ENCODE measurements around the gene SSBP3. TPM values are rescaled to one million over a fixed set of nuclear protein-coding genes. Genes with fewer than 3 reads are reported as not detected.

The SSBP3 gene
- total RNA-seq, 2 experiments from 2014 or later = 44.4 to 49.6 TPM

- no peak for DNase-seq
- ChIA-PET POLR2A (interaction anchor here (0.6 kb wide), 1 partner anchor 84 kb away, joined by 3 read pairs; no protein-coding TSS in a partner anchor), CTCF (no interaction called here)
- no peaks in the 10 kb centered on the region for H3K27me3 Mint-ChIP-seq
- H3K4me3 Mint-ChIP-seq = no peak overlapping the region
- intact Hi-C loops (cut with micrococcal nuclease) = no loop called here
- H3K36me3 Mint-ChIP-seq = no peaks in the 10 kb centered on the region
- no peak overlapping the region for H3K27ac Mint-ChIP-seq
- H3K4me1 Mint-ChIP-seq (ENCODE audit: low read depth) = peaks cover 20% of the 10 kb centered on the region
- H3K9me3 Mint-ChIP-seq = no peaks in the 10 kb centered on the region
Observed at GRCh38 chr1:54340434-54340833, 65.8 kb downstream of the SSBP3 start.

- DNase-seq = no peak
- intact Hi-C loops (cut with micrococcal nuclease) = no loop called here
- H3K9me3 Mint-ChIP-seq = no peaks in the 10 kb centered on the region
- H3K27ac Mint-ChIP-seq = no peak overlapping the region
- no peak overlapping the region for H3K4me3 Mint-ChIP-seq
- ChIA-PET CTCF (no interaction called here), POLR2A (no interaction called here)
- H3K4me1 Mint-ChIP-seq (ENCODE audit: low read depth) = peaks cover 16% of the 10 kb centered on the region
- H3K36me3 Mint-ChIP-seq = no peaks in the 10 kb centered on the region
- H3K27me3 Mint-ChIP-seq = no peaks in the 10 kb centered on the region
Observed at GRCh38 chr1:54339126-54339525, 67.1 kb downstream of the SSBP3 start.

- Mint-ChIP-seq H3K9me3 (no peaks in the 10 kb centered on the region), H3K27ac (no peak overlapping the region), H3K36me3 (no peaks in the 10 kb centered on the region), H3K4me3 (no peak overlapping the region), H3K27me3 (no peaks in the 10 kb centered on the region), H3K4me1 (ENCODE audit: low read depth) (peaks cover 17% of the 10 kb centered on the region)
- DNase-seq = no peak
- ChIA-PET CTCF (no interaction called here), POLR2A (no interaction called here)
- intact Hi-C loops (cut with micrococcal nuclease) = no loop called here
Observed at GRCh38 chr1:54338464-54338863, 67.7 kb downstream of the SSBP3 start.

- no peaks in the 10 kb centered on the region for H3K27me3 Mint-ChIP-seq
- H3K9me3 Mint-ChIP-seq = no peaks in the 10 kb centered on the region
- DNase-seq = no peak
- no peak overlapping the region for H3K4me3 Mint-ChIP-seq
- ChIA-PET CTCF (no interaction called here), POLR2A (no interaction called here)
- intact Hi-C loops (cut with micrococcal nuclease) = no loop called here
- H3K36me3 Mint-ChIP-seq = no peaks in the 10 kb centered on the region
- H3K4me1 Mint-ChIP-seq (ENCODE audit: low read depth) = peaks cover 18% of the 10 kb centered on the region
- no peak overlapping the region for H3K27ac Mint-ChIP-seq
Observed at GRCh38 chr1:54337928-54338327, 68.3 kb downstream of the SSBP3 start.

- H3K36me3 Mint-ChIP-seq = no peaks in the 10 kb centered on the region
- no peak overlapping the region for H3K27ac Mint-ChIP-seq
- CTCF ChIA-PET = no interaction called here
- intact Hi-C loops (cut with micrococcal nuclease) = no loop called here
- DNase-seq = no peak
- H3K4me3 Mint-ChIP-seq = no peak overlapping the region
- no peaks in the 10 kb centered on the region for H3K27me3 Mint-ChIP-seq
- peaks cover 15% of the 10 kb centered on the region for H3K4me1 Mint-ChIP-seq (ENCODE audit: low read depth)
- H3K9me3 Mint-ChIP-seq = no peaks in the 10 kb centered on the region
- POLR2A ChIA-PET = no interaction called here
Observed at GRCh38 chr1:54337034-54337433, 69.2 kb downstream of the SSBP3 start.

GRCh38 chr1:54336116-54336515 lies 70.1 kb downstream of the SSBP3 start:
- ChIA-PET CTCF (no interaction called here), POLR2A (no interaction called here)
- Mint-ChIP-seq H3K4me3 (no peak overlapping the region), H3K36me3 (no peaks in the 10 kb centered on the region), H3K9me3 (no peaks in the 10 kb centered on the region), H3K4me1 (ENCODE audit: low read depth) (peaks cover 17% of the 10 kb centered on the region), H3K27ac (no peak overlapping the region), H3K27me3 (no peaks in the 10 kb centered on the region)
- DNase-seq = no peak
- intact Hi-C loops (cut with micrococcal nuclease) = no loop called here

GRCh38 chr1:54335755-54336108 lies 70.5 kb downstream of the SSBP3 start:
- POLR2A ChIA-PET = no interaction called here
- Mint-ChIP-seq H3K4me3 (no peak overlapping the region), H3K27me3 (no peaks in the 10 kb centered on the region), H3K27ac (no peak overlapping the region), H3K4me1 (ENCODE audit: low read depth) (peaks cover 19% of the 10 kb centered on the region), H3K9me3 (no peaks in the 10 kb centered on the region), H3K36me3 (no peaks in the 10 kb centered on the region)
- CTCF ChIA-PET = no interaction called here
- DNase-seq = no peak
- intact Hi-C loops (cut with micrococcal nuclease) = no loop called here

- no peaks in the 10 kb centered on the region for H3K36me3 Mint-ChIP-seq
- ChIA-PET POLR2A (interaction anchor here (0.9 kb wide), 1 partner anchor 72 kb away, joined by 3 read pairs; no protein-coding TSS in a partner anchor), CTCF (interaction anchor here (1.1 kb wide), 1 partner anchor 154 kb away, joined by 3 read pairs; no protein-coding TSS in a partner anchor)
- DNase-seq = no peak
- H3K27ac Mint-ChIP-seq = no peak overlapping the region
- H3K9me3 Mint-ChIP-seq = no peaks in the 10 kb centered on the region
- intact Hi-C loops (cut with micrococcal nuclease) = no loop called here
- no peaks in the 10 kb centered on the region for H3K27me3 Mint-ChIP-seq
- H3K4me1 Mint-ChIP-seq (ENCODE audit: low read depth) = peaks cover 19% of the 10 kb centered on the region
- H3K4me3 Mint-ChIP-seq = no peak overlapping the region
Observed at GRCh38 chr1:54335011-54335754, 71.0 kb downstream of the SSBP3 start.

- Mint-ChIP-seq H3K4me1 (ENCODE audit: low read depth) (peaks cover 12% of the 10 kb centered on the region), H3K27ac (no peak overlapping the region), H3K4me3 (no peak overlapping the region), H3K27me3 (no peaks in the 10 kb centered on the region), H3K9me3 (no peaks in the 10 kb centered on the region), H3K36me3 (no peaks in the 10 kb centered on the region)
- CTCF ChIA-PET = no interaction called here
- intact Hi-C loops (cut with micrococcal nuclease) = no loop called here
- POLR2A ChIA-PET = no interaction called here
- DNase-seq = no peak
Observed at GRCh38 chr1:54332781-54333585, 73.2 kb downstream of the SSBP3 start.

GRCh38 chr1:54331843-54332463 lies 74.2 kb downstream of the SSBP3 start:
- intact Hi-C loops (cut with micrococcal nuclease) = no loop called here
- Mint-ChIP-seq H3K9me3 (no peaks in the 10 kb centered on the region), H3K27me3 (no peaks in the 10 kb centered on the region), H3K4me1 (ENCODE audit: low read depth) (peaks cover 20% of the 10 kb centered on the region), H3K36me3 (no peaks in the 10 kb centered on the region), H3K4me3 (no peak overlapping the region), H3K27ac (no peak overlapping the region)
- DNase-seq = no peak
- CTCF ChIA-PET = no interaction called here
- POLR2A ChIA-PET = no interaction called here

GRCh38 chr1:54331091-54331772 lies 75.0 kb downstream of the SSBP3 start:
- peaks cover 20% of the 10 kb centered on the region for H3K4me1 Mint-ChIP-seq (ENCODE audit: low read depth)
- H3K27ac Mint-ChIP-seq = no peak overlapping the region
- H3K9me3 Mint-ChIP-seq = no peaks in the 10 kb centered on the region
- H3K4me3 Mint-ChIP-seq = no peak overlapping the region
- CTCF ChIA-PET = no interaction called here
- no peaks in the 10 kb centered on the region for H3K27me3 Mint-ChIP-seq
- no peak for DNase-seq
- no peaks in the 10 kb centered on the region for H3K36me3 Mint-ChIP-seq
- POLR2A ChIA-PET = no interaction called here
- intact Hi-C loops (cut with micrococcal nuclease) = no loop called here

GRCh38 chr1:54329312-54330003 lies 76.7 kb downstream of the SSBP3 start:
- DNase-seq = no peak
- CTCF ChIA-PET = no interaction called here
- H3K27me3 Mint-ChIP-seq = no peaks in the 10 kb centered on the region
- intact Hi-C loops (cut with micrococcal nuclease) = no loop called here
- no peak overlapping the region for H3K4me3 Mint-ChIP-seq
- no peaks in the 10 kb centered on the region for H3K9me3 Mint-ChIP-seq
- H3K27ac Mint-ChIP-seq = no peak overlapping the region
- no peaks in the 10 kb centered on the region for H3K36me3 Mint-ChIP-seq
- H3K4me1 Mint-ChIP-seq (ENCODE audit: low read depth) = peaks cover 26% of the 10 kb centered on the region
- POLR2A ChIA-PET = no interaction called here
